ENCODE data around the gene ADAM17. TPM values are rescaled to one million over a fixed set of nuclear protein-coding genes. Genes with fewer than 3 reads are reported as not detected.
A peak's percentile ranks its signal among the peaks of the same experiment; 100 is the strongest.
"Not testable (repeated sequence)": the region's sequence is repeated elsewhere in the genome, so short reads cannot be mapped to it uniquely, and the experiment has no call there.

ADAM17 gene
- total RNA-seq, 1 donor from 2014 or later = 12.4 TPM

DNA sequence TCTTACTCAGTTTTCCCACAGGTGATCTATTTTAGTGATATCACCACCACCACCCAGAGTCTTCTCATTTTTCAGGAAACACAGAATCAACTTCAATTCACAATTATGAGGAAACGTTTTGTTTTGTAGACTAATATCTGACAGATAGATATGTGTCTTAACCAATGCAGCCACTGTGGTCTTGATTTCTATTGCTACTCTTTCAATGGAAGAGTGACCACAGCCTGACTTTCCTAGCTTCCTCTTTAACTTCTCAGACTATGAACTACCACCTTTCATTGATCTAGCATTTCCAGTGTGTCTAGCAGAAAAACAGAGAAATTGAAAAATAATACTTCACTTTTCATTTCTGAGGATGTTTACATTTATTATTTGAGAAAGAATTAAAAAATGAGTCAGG is 20.5 kb downstream of the ADAM17 start:
- ATAC-seq (ENCODE audit: poor library complexity) (no peak), DNase-seq (no peak)
- intact Hi-C loops (cut with DNase I) = no loop called here

DNA sequence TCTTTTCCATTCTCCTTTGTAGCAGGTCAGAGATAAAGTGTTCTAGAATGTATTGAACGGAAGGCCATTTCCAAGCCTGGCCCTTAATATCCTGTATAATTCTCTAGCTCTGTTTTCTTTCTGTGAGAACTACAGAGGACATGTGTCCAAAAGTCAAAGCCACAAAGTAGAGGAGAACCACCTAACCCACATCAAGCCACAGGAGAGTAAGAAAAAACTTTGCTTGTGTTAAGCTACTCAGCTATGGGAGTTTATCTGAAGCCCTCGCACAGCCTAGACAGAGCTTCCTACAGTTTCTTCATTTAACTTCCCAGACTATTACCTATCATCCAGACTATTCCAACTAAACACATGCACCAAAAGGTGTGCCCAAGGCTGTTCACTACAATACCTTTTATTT is 22.0 kb downstream of the ADAM17 start:
- no peak for ATAC-seq (ENCODE audit: poor library complexity)
- DNase-seq = no peak
- intact Hi-C loops (cut with DNase I) = no loop called here

DNA sequence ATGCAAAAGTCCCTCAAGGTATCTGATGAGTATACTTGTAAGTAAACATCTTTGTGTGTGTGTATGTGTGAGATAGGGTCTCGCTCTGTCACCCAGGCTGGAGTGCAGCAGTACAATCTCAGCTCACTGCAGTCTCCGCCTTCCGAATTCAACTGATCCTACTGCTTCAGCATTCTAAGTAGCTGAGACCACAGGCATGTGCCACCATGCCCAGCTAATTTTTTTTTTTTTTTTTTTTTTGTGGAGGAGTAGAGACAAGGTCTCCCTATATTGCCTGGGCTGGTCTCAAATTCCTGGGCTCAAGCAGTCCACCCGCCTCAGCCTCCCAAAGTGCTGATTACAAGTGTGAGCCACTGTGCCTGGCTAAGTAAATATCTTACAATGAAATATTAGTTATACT is 23.2 kb downstream of the ADAM17 start:
- ATAC-seq (ENCODE audit: poor library complexity) (no peak), DNase-seq (no peak)
- intact Hi-C loops (cut with DNase I) = no loop called here

DNA sequence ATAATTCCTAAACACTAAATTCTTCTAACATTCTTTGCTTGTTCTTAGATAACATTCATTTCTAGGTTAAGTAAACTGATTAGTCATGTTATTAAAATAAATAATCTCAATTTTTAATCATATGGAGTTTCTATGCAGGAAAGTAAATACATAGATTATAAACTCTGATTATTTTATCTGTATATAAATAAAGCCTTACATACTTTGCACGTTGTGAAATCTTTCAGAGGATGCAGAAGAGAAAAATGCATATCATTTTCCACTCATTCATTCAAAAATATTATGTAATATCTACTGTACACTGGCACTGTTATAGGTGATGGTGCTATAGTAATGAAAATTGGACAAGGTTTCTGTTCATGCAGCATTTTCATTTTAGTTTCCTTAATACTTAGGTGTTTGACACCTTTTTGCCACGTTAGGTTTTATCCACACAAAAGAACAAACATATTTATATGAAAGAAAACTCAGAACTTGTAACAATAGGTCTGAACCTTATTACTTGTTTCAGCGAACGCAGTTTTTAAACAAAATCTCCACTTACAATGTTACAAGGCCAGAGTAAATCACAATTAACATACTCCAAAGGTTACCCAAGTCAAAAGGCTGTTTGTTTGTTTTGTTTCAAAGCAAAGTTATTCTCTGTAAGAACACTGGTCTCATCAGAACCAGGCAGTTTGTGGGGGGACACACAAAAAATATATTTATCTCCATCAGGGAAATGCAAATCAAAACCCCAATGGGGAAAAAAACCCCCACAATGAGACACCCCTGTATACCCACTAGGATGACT is 27.4 kb downstream of the ADAM17 start:
- no peak for ATAC-seq (ENCODE audit: poor library complexity)
- intact Hi-C loops (cut with DNase I) = no loop called here
- no peak for DNase-seq

- no peak for DNase-seq
- intact Hi-C loops (cut with DNase I) = no loop called here
- ATAC-seq (ENCODE audit: poor library complexity) = no peak
Observed at GRCh38 chr2:9525266-9525665, 30.4 kb downstream of the ADAM17 start.

GRCh38 chr2:9524291-9524690 is 31.3 kb downstream of the ADAM17 start:
- DNase-seq (no peak), ATAC-seq (ENCODE audit: poor library complexity) (no peak)
- intact Hi-C loops (cut with DNase I) = no loop called here

- ATAC-seq (ENCODE audit: poor library complexity) (no peak), DNase-seq (no peak)
- intact Hi-C loops (cut with DNase I) = no loop called here
Observed at GRCh38 chr2:9519250-9519649, 36.4 kb downstream of the ADAM17 start.

- ATAC-seq (ENCODE audit: poor library complexity) (no peak), DNase-seq (no peak)
- intact Hi-C loops (cut with DNase I) = no loop called here
Observed at GRCh38 chr2:9518780-9519179, 36.9 kb downstream of the ADAM17 start.

DNA sequence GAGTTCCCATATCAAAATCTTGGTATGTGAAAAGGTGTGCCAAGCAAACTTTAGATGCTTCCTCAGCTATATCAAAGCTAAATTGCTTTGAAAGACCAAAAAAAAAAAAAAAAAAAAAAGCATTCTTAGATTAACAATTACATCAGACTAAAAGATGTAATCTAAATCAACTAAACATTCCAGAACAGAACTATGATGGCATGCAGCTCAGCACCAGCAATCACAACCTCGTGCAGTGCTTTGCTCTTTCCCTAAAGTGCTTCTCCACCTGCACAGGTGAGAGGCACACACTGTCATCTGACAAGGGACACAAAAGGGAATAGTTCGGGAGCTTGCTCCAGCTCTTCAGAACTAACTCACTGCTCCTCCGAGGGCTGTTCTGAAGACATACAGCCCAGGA is 37.5 kb downstream of the ADAM17 start:
- intact Hi-C loops (cut with DNase I) = no loop called here
- DNase-seq (no peak), ATAC-seq (ENCODE audit: poor library complexity) (no peak)

DNA sequence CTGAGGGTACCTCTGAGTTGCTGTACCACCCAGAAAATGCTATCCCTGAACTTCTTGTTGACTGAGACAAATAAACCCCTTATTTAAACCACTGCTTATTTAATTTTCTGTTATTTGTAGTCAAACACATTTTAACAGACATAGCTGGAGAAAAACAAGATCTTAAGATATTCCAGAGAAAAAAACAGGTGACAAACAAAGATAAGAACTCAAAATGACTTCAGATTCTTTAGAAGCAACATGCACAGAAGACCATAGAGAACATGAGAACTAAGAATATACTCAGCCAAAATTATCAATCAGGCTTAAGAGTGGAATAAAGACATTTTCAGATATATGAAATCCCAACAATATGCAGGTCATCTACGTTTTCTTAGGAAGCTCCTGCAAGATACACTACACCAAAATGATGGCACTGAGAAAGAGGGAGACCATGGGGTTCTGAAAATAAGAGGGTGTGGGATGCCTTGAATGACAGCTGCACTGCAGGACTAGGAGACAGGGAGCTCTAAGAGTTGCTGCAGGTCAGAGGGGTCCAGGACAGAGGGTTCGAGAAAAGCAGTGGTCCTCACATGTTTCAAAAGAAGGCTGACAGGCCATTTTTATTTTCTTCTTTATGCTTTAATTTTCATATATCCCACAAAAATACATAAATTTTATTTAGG is 38.4 kb downstream of the ADAM17 start:
- no peak for DNase-seq
- intact Hi-C loops (cut with DNase I) = no loop called here
- no peak for ATAC-seq (ENCODE audit: poor library complexity)

DNA sequence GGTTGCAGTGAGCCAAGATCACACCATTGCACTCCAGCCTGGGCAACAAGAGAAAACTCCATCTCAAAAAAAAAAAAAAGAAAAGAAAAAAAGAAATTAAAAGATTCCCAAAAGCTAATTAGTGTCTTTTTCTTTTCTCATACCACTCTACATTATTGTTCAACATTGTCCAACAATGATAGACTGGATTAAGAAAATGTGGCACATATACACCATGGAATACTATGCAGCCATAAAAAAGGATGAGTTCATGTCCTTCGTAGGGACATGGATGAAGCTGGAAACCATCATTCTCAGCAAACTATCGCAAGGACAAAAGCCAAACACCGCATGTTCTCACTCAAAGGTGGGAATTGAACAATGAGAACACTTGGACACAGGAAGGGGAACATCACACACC is 41.7 kb downstream of the ADAM17 start:
- DNase-seq; intact Hi-C loops (cut with DNase I); ATAC-seq (ENCODE audit: poor library complexity): not testable (repeated sequence)

DNA sequence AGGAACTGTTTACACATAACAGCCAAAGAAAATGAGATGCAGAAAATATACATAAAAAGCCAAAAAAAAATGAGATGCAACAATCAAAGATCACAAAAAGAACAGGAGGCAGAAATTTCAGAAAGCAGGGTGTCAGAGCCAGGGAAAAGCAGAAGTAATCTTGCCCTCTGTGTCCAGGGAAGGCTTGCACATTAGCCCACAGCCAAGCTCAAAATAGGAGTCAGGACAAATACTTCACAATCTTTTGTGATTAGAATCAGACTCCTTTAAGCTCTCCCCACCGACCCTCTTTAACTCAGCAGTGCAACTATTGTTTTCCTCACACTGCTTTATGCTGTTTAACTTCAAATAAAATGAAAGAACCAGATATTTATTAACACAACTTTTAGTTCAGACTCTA is 46.7 kb downstream of the ADAM17 start:
- intact Hi-C loops (cut with DNase I) = no loop called here
- peak; percentile 56 for ATAC-seq (ENCODE audit: poor library complexity)
- DNase-seq = no peak

- ATAC-seq (ENCODE audit: poor library complexity) = no peak
- intact Hi-C loops (cut with DNase I) = no loop called here
- no peak for DNase-seq
Observed at GRCh38 chr2:9498210-9498609, 57.4 kb downstream of the ADAM17 start.

DNA sequence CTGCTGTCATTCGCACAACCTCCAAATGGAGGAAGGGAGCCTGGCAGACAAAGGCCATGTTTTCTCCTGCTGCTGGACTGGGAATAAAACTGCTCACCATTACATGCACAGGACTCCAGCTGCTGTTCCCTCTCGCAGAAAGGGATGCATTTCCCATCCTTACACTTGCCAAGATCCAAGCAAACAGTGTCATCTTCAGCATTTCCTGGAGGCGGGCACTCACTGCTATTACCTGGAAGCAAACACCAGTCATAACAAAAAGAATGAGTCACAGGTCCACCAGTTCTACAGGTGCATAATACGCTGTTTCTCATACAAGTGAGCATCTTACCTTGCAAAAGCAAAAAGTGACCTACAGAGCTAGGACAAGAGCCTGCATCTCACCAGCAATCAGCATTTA is 58.6 kb downstream of the ADAM17 start:
- intact Hi-C loops (cut with DNase I) = no loop called here
- DNase-seq (no peak), ATAC-seq (ENCODE audit: poor library complexity) (no peak)

- intact Hi-C loops (cut with DNase I) = no loop called here
- DNase-seq (no peak), ATAC-seq (ENCODE audit: poor library complexity) (no peak)
Observed at GRCh38 chr2:9494081-9494480, 61.5 kb downstream of the ADAM17 start.

DNA sequence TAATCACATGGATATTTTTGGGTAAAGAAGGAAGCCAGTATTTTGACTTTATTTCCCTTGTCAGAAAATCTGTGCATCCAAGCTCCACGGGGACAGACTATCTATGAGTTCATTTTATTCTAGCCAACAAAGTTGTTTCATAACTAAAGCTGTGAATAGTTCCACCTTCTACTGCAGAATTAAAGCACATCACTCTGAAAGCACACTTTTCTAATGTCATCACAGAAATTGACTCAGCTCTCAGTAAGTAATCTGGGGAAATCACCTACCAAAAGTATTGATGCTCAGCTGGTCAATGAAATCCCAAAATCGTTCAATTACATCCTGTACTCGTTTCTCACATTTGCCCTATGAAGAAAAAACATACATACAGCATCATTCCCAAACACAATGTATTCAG is 62.2 kb downstream of the ADAM17 start:
- no peak for DNase-seq
- intact Hi-C loops (cut with DNase I) = no loop called here
- ATAC-seq (ENCODE audit: poor library complexity) = no peak

DNA sequence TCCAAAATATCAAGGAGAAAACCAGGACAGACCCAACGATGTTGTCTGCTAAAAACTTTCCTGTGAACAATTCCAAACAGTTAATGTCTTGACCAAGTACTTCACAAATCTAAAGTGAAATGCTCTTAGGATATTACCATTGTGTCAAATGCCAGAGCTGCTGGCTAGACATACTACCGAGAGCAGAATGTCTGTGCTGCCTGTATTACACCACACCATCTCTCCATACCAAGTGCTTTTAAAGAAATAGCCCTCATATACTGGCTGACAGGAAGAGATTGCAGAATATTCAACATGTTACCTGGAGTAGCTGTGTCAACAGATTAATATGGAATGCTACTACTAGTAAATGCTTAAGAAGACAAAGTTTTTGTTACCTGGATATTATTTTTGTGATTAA is 62.7 kb downstream of the ADAM17 start:
- no peak for DNase-seq
- intact Hi-C loops (cut with DNase I) = no loop called here
- peak; percentile 55 for ATAC-seq (ENCODE audit: poor library complexity)

- ATAC-seq (ENCODE audit: poor library complexity) (no peak), DNase-seq (no peak)
- intact Hi-C loops (cut with DNase I) = no loop called here
Observed at GRCh38 chr2:9490789-9491188, 64.8 kb downstream of the ADAM17 start.

- intact Hi-C loops (cut with DNase I) = no loop called here
- ATAC-seq (ENCODE audit: poor library complexity) (no peak), DNase-seq (no peak)
Observed at GRCh38 chr2:9488583-9489547, 66.8 kb downstream of the ADAM17 start.
